GM21717 (cell line): Measurements from ENCODE around the gene SDC3.

Source experiments
- ATAC-seq: cut with Tn5 transposase; IDR thresholded peaks from one replicate; pipeline ENCODE4 v1.9.1; 2021; ENCODE audit warnings: mild to moderate bottlenecking, moderate library complexity; ENCODE audit not compliant: unreplicated experiment

SDC3 gene

GRCh38 chr1:30905403-30905802 lies 3.2 kb downstream of the SDC3 start:
- no peak for ATAC-seq

GRCh38 chr1:30904962-30905335 lies 3.6 kb downstream of the SDC3 start:
- ATAC-seq = no peak

DNA sequence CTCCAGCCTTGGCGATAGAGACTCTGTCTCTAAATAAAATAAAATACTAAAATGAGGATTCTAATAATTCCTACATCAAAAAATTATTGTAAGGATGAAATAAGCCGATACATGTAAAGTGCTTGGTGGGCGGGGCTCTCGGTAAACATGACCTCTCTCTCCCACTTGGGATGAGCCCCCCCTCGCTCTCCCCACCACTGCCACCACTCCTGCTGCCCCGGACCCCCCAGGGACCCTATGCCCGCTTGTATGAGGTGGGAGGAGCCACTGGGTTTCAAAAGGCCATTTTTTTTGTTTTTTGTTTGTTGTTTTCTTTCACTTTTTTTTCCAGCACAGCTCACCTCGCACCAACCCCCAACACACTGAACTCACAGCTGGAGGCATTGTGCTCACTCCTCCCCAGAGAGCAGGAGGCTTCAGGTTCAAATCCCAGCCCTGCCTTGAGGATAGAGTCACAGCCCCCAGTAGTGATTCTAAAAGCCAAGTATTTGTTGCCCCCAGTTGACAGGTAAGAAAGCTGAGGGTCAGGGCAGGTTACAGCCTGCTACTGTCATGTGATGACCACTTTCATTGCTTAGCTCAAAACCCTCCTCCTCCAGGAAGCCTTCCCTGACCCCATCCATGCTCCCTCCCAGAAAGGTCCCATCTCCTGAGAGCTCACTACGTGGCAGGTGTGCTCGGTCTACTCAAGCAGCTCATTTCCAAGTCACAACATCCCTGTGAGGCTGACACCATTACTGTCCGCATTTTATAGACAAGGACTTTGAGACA lies 4.2 kb downstream of the SDC3 start:
- ATAC-seq = no peak

- ATAC-seq = no peak
Measured at GRCh38 chr1:30903343-30904034, 5.1 kb downstream of the SDC3 start.

- no peak for ATAC-seq
Measured at GRCh38 chr1:30902593-30903290, 5.8 kb downstream of the SDC3 start.

- ATAC-seq = no peak
Measured at GRCh38 chr1:30901798-30902581, 6.6 kb downstream of the SDC3 start.

GRCh38 chr1:30900931-30901560 lies 7.5 kb downstream of the SDC3 start:
- no peak for ATAC-seq

DNA sequence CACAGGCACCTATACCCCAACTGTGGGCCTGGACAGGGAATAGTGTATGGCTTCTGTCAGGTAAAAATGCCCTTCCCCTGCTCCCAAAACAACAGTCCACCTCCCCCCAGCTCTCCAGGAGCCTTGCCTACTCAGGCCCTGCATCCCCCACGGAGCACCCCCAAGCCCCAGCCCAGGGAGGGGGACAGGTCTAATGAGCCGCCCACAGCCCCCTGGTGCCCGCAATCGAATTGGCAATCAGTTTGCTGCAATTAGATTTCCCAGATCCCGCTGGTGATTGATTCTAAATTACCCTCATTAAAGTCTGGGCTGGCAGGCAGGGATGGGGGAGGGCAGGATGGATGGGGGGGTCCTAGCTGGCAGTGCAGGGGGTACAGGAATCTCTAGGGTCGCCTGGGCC lies 8.1 kb downstream of the SDC3 start:
- ATAC-seq = no peak

- ATAC-seq = no peak
Measured at GRCh38 chr1:30899577-30900389, 8.8 kb downstream of the SDC3 start.

DNA sequence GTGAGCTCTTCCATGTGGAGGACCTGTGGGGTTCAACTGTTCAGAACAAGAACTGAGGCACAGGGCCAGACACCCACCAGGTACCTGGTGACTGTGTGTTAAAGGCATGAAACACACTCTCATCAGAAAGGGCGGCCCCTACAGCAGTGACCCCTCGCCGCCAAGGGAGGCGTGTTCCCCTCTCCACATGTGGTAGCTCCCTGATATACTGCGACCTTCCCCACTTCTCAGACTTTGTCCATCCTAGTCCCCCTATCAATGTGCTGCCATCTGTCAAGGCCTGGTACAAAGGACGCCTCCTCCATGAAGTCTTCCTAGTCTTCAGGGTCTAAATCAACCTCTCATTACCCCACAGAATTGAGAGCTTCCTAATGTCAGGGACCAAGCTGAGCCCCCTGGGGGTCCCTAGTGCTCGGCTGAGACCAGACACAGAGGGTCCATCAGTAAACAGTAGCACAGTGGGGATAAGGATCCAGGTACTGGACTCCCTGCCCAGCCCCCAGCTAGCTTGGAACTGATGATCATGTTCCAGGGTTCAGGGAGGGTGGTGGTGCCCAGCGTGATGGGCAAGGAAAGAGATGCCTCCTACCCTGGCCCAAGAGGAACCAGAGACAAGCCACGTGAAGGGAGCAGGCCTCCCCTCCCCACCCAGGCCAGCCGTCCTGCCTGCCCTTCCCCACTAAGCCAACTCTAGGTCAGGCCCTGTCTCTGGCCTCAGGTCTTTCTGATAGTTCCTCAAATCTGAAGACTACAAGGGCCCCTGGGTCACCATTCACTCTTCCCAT lies 10.3 kb downstream of the SDC3 start:
- no peak for ATAC-seq

DNA sequence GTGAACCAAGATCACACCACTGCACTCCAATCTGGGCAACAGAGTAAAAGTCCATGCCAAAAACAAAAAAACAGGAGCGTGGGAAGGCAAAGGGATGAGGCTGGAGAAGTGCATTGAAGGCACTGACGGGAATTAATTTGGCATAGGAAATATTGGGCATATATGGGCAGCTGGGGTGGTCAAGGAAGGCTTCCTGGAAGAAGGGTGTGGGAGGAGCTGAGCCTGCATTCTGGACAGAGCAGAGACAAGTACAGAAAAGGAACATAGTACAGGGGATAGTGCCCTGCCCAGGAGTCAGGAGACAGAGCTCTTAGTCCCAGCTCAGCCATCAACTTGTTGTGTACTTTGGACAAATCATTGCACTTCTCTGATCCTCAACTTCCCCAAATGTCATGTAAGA lies 11.7 kb downstream of the SDC3 start:
- ATAC-seq = no peak

GRCh38 chr1:30895944-30896660 lies 12.5 kb downstream of the SDC3 start:
- ATAC-seq = no peak

- no peak for ATAC-seq
Measured at GRCh38 chr1:30895382-30895943, 13.1 kb downstream of the SDC3 start.

GRCh38 chr1:30894508-30894973 lies 14.0 kb downstream of the SDC3 start:
- no peak for ATAC-seq

DNA sequence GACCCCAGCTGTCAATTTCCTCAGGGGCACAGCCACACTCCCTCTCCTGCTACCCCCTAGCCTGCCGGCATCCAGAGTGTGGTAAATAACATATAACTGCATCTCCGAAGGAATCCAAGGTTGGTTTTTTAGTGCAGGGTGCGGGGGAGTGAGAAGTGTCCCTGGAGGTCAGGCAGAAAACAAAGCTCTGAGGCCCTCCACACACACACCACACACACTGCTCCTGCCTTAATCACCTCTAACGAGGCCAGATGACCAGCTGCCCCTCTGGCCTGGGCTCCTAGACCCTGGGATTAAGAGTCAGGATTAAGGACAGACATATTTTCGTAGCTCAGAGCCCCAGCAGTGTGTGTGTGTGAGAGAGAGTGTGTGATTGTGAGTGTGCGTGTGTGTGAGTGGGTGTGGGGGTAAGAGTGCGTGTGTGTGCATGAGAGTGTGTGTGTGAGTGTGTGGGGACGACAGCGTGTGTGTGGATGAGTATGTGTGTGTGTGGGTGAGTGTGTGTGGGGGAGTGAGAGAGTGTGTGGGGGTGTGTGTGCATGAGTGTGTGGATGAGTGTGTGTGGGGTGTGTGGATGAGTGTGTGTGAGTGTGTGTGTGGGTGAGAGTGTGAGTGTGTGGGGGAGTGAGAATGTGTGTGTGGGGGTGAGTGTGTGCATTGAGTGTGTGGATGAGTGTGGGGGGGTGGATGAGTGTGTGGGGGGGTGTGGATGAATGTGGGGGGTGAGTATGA lies 14.6 kb downstream of the SDC3 start:
- no peak for ATAC-seq

- ATAC-seq = no peak
Measured at GRCh38 chr1:30892671-30893073, 15.9 kb downstream of the SDC3 start.

GRCh38 chr1:30891227-30891552 lies 17.4 kb downstream of the SDC3 start:
- ATAC-seq = no peak
